GM18517 (cell line): ENCODE data around the gene CMTM1.
"Not testable (repeated sequence)": the region's sequence is repeated elsewhere in the genome, so short reads cannot be mapped to it uniquely, and the experiment has no call there.

Experiments
- ATAC-seq: cut with Tn5 transposase; IDR thresholded peaks from one replicate; pipeline ENCODE4 v1.9.1; 2021; ENCODE audit warnings: mild to moderate bottlenecking, moderate library complexity; ENCODE audit not compliant: unreplicated experiment

The CMTM1 gene

DNA sequence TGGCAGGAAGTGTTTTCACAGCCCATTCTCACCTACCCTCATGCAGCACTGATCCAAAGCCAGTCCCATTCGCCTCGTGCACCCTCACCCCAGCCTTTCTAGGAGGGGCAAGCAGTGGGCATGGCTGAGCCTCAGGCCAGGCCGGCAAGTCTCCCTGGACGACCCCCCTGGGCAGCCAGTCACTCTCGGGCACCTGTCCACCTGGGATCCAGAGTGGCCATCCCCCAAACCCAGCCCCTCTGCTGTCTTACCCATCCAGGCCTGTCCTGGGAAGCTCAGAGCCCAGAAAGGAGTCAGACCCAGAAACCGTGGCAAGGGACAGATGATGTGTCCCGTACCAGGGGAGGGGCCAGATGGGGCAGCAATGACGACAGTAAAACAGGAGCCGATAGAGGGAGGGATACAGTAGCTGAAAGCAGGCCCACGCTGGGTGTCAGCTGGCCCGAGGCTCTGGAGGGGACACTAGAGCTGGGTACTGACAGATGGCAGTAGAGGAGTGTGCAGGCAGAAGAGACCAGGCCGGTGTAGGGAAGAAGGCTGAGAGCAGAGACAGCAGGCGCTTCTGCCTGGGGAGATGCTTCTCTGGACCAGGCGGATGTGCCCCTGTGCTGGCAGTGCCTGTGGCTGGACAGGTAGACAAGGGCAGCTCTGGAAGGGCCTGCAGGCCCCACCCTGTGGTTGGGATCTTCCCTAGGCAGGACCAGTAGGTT is 44.0 kb downstream of the CMTM1 start:
- ATAC-seq = no peak

DNA sequence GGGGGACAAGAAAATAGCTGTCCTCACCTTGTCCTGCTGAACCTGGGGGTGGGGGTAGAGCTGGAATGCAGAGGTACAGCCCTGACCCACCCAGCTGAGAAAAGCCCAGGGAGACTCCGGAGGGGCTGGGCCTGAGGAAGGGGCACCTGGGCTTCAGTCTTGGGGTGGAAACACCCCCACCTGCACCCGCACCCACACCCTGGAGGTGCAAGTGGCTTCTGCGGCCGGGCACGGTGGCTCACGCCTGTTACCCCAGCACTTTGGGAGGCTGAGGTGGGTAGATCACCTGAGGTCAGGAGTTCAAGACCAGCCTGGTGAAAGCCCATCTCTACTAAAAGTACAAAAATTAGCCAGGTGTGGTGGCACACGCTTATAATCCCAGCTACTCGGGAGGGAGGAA is 45.7 kb downstream of the CMTM1 start:
- not testable (repeated sequence) for ATAC-seq

DNA sequence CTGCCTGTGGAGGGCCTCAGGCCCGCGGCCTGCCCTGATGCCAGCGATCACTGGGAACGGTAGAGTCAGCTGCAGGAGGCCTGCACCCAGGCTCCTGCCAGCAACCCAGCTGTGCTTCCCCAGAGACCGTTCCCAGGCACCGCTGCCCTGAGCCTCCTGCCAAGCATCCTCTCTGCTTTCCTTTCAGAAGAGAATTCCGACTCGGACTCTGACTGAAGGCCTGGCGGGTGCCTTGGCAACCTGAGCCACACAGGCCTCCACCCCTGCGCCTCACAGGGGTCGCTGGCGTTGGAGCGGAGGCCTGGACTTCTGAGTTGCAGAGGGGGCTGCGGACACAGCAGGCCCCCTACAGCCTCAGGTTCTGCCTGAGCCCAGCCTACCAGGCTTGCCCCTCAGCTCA is 46.2 kb downstream of the CMTM1 start:
- no peak for ATAC-seq

DNA sequence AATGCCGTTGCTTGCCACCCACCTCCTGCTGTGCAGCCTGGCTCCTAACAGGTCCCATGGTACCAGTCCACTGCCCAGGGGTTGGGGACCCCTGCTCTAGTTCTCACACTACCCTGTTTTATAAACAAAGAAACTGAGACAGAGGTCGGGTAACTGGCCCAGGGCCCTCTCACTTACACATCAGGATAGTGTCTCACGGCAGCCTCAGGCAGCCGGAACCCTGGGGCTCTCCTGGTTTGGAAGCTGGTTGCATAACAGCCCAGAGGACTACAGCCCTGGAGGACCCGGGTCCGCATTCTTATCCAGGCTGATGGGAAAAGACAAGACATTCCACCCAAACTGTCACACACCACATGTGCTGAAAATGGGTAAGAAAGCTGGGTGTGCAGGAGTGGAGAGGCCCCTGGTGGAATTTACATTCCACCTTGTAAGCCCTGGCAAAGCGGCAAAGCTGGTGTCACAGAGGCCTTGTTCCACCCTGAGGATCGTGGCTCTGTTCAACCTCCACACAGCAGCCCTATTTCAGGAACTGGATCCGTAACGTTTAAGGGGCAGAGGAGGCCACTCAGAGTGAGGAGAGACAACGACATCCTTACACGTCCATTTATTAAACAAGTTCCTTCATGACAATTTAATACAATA is 48.0 kb downstream of the CMTM1 start:
- ATAC-seq = no peak

DNA sequence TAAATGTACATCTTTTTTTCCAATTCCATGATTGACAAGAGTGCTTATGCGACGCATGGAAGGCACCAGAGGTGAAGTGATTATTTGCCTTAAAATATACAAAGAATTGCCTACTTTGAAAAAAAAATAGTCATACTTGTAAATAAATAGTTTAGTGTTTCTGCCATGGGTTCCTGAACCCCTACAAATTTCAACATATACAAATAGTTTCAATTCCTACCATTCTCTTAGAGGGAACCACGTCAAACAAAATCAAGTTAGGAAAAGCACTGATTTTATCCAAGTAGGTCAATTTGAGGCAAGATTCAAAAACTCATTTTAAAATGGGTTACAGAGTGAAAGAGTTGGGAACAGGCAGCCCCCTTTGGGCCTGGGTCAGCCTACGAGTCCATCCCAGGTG is 49.9 kb downstream of the CMTM1 start:
- ATAC-seq = no peak

DNA sequence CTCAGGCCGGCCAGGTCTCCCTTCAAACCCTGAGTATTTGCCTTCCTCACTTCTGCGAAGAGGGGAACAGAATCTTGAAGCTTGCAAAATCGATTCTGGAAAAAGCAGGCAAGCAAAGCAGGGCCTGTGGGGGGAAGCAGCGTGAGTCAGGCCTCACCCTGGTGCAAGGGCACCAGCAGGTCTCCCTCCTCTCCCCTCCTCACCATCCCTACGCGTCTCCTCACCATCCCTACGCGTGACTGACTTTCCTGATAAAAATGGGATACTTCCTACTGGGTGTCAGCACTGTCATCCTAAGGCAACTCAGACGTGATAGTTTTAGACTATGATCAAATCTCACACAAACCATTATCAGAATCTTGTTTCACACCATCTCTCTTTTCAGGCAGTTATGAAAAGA is 50.4 kb downstream of the CMTM1 start:
- ATAC-seq = no peak

DNA sequence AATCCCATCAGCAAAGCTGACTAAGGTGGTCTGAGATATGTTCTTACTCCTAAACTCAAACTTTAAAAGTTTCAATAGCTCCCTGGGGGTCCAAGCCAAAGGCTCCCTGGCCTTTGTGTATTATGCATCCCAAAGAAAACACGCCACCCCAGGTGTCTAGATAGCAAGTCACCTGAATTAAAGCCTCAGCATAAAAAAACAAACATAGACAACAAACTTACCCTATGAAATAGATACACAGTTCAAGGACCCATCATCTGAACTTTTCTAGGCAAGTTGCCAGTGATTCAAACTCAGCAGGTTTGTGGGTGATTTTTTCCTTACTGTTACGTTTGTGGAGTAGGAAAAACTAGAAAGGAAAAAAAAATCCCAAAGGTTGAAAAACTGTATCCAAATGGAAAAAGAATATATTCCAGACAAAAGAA is 50.8 kb downstream of the CMTM1 start:
- no peak for ATAC-seq

DNA sequence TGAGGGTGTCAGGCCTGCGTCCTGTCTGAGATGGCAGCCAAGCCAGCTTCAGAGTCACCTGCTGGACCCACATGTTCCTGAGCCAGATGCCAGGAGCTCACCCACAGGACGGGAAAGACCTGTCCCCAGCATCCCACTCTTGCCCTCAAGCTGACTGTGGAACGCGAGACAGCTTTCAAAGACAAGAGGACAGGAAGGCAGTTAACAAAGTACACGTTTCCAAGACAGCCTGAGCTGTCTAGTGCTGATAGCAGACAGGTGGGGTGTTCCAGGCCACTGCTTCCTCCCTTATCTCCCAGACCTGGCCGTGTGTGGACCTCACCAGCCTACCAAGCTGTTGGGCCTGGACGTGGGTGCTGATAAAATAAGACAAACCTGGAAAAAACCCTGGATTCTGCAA is 51.5 kb downstream of the CMTM1 start:
- ATAC-seq = no peak

DNA sequence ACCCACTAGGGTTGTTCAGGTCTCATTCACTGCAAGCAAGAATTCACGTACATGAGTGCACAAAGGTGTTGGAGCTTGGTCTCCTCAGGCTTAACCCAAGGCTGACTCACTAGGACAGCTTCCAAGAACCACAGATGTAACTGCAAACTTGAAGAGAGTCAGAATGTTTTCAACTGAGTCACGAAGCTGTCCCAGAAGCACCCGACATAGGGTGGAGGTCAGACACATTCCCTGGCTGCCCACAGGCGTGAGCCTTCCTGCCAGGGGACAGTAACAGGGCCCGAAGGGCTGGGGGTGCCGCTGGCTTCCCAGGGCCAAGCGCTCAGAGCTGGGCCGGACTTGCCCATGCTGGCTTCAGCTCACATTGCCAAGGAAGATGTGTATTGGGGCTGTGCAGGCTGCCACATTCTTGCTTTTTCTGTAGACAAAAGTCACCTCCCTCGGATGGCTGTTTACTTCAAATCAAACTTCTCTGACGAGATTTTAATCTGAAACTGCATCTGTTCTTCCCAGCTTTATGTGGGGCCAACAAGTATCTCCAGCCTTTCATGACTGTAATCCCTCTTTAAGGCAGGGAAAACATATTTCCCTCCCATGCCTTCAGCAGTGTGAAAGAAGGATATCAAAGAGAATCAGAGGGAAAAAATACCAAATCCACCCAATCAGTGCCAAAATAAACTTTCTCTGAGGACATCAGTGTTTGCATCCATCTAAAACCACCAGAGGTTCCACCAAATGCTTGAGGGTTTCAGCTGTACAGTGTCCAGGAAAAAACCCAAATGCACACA is 52.5 kb downstream of the CMTM1 start:
- ATAC-seq = no peak

DNA sequence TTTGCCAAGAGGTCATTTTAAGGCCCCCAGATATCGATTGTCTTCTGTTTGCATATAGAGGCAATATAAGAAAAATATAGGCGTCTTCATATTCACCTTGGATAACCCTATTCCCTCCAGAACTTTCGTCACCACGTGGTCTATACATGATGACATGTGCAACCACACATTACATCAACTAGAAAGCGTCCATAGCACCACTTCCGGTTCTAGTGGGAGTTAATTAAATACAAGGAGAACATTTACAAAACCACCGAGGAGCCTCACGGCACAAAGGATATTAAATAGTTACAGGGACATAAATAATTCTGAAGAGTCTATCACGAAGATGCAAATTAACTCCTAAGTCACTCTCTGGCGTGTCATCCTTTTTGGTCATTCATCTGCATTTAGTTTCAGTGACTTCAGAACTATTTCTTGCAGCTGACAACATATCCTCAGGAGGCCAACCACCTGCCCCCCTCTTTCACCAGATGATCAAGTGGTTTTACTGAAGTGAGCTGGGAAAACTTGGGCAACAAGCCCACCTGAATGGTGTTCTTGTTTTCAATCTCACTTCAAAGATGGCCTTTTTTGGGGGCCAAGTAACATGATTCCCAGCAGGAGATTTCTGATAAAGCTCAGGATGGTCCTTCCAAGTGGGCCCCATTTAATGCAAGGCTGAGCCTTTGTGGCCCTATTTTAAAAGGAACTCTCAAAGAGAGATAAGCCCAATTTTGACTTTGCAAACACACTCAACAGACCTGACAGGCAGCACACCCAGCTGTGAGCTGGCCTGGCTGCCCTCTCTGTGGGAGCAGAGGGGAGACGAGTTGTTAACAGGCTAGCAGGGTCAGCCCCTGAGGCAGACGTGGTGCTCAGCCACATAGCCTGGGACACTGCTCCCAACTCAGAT is 53.5 kb downstream of the CMTM1 start:
- no peak for ATAC-seq

DNA sequence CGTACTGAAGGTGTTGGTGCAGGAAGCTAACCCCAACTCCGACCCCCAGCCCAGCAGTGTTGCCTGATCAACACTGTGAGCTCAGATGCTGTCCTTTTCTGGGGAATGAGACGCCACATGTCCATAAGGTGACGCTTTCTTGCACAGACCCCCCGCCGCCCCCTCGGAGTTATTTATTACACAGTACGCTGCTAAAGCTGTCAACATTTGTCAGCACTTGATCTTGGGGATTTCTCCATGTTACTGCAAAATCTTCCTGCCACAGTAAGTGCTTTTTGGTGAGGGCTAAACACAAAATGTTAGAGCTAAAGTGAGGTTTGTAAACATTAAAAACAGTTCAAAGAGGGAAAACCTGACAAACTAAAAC is 54.2 kb downstream of the CMTM1 start:
- ATAC-seq = no peak

DNA sequence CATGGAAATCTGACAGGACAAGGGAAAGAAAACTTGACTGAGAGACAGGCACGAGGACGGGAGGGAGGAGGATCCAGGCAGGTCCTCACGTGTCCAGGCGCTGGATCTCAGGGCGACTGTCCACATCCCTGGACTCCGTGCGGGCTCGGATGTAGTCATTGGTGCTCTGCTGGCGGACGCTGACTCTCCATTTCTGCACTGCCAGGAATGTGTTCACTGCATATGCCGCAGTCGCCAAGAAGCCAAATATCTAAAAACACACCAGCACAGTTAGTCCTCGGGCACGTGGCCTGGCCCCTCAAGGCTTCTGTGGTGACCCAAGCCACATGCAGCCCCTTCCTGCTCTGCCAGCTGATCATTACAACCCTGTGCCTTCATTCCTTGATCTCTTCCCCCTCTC is 55.7 kb downstream of the CMTM1 start:
- no peak for ATAC-seq

DNA sequence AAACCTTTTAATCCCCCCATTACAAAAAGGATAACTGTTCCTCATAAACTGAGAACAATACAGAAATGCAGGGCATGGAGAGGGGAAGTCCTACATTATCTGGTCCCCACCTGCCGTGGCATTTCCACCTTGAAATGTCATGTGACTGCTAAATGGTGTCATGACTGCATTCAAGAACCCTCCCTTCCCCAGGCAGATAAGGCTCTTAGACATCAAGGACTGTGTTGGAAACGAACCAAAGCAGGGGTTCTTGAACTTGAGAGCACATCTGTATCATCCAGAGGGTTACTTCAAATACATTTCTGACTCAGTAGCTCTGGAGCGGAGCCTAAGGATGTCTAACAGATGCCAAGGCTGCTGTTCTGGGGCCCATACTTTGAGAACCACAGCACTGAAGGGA is 56.6 kb downstream of the CMTM1 start:
- ATAC-seq = no peak

DNA sequence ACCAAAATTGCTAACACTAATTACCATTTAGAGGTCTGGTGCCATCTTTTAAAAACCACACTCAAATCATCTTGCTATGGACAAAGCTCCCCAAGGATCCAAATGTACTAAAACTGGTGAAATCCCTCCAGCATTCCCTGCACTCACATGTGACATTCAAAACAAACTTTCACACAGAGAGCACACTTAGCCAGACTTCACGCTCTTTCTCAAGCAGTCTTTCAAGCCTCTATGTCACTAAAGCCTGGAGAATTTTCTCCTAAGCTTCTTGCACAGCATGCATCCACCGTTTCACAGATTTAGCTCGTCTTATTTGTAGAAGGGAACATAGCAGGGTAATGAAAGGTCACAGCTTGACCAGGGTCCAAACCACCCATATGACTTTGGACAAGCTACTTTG is 57.5 kb downstream of the CMTM1 start:
- ATAC-seq = no peak

DNA sequence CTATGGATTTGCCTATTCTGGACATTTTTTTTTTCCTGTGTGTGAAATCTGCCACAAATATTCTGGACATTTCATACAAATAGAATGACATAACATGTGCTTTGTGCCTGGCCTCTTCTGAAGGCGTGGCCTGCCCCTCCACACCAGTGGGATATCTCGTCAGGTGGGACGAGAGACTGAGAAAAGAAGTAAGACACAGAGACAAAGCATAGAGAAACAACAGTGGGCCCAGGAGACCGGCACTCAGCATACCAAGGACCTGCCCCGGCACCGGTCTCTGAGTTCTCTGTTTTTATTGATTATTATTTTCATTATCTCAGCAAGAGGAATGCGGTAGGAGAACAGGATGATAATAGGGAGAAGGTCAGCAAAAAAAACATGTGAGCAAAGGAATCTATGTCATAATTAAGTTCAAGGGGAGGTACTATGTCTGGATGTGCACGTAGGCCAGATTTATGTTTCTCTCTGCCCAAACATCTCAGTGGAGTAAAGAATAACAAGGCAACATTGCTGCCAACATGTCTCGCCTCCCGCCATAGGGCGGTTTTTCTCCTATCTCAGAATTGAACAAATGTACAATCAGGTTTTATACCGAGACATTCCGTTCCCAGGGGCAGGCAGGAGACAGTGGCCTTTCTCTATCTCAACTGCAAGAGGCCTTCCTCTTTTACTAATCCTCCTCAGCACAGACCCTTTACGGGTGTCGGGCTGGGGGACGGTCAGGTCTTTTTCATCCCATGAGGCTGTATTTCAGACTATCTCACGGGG is 61.6 kb downstream of the CMTM1 start:
- not testable (repeated sequence) for ATAC-seq
